H1 (cell line): ENCODE measurements around the gene ANGPTL8. TPM values are rescaled to one million over a fixed set of nuclear protein-coding genes. Genes with fewer than 3 reads are reported as not detected.

Experiments
- BACH1 ChIP-seq: IDR thresholded peaks from 2 replicates; pipeline ENCODE4 v1.6.1; 2012; ENCODE audit warnings: low read length, improper control_type of control experiment
- BRCA1 ChIP-seq: IDR thresholded peaks from 2 replicates; pipeline ENCODE4 v1.6.1; 2012; ENCODE audit warnings: low read depth, low read length, improper control_type of control experiment
- CHD2 ChIP-seq: IDR thresholded peaks from 2 replicates; pipeline ENCODE4 v1.6.1; 2012; ENCODE audit warnings: low read length, improper control_type of control experiment
- JUND ChIP-seq: IDR thresholded peaks from 2 replicates; pipeline ENCODE4 v1.6.1; 2011; ENCODE audit warnings: mild to moderate bottlenecking, improper control_type of control experiment, low read length
- NANOG ChIP-seq: IDR thresholded peaks from 2 replicates; pipeline ENCODE4 v1.6.1; 2011; ENCODE audit warnings: low read length, low read depth, mild to moderate bottlenecking, inconsistent platforms; ENCODE audit not compliant: insufficient read depth, poor library complexity, severe bottlenecking
- RNF2 ChIP-seq: fragments of 200-900, 300-1000 bp; sonication (generic); IDR thresholded peaks from 2 replicates; pipeline ENCODE4 v1.7.1; 2016; ENCODE audit warnings: borderline replicate concordance, low read depth, mild to moderate bottlenecking, antibody characterized with exemption, low read length; ENCODE audit not compliant: poor library complexity, severe bottlenecking; ENCODE audit errors: missing control alignments
- SRF ChIP-seq: IDR thresholded peaks from 2 replicates; pipeline ENCODE4 v1.6.1; 2011; ENCODE audit warnings: mild to moderate bottlenecking, low read depth, low read length, moderate library complexity
- polyA plus RNA-seq, 7 experiments: library from polyadenylated mRNA; depleted of rRNA in 3 of 7; stranded (reverse) in 5 of 7; unstranded in 2 of 7; fragments of >200 nt in 5 of 7; fragments of 200-250 nt in 2 of 7; gene quantifications; 1 replicate in 5 of 7; 2 replicates in 1 of 7; 4 replicates in 1 of 7; pipeline versions ENCODE4 v1.2.1 to v1.2.3, GENCODE V29; 2011 to 2013; ENCODE audit warnings: missing spikeins in 2 of 7, mixed read lengths in 2 of 7
- total RNA-seq: library from RNA; stranded (reverse); fragmentation: NEBNext Ultra II Directional; extraction: Animal tissue kit (Norgen Biotek cat#: 25700); gene quantifications from 2 replicates; pipeline ENCODE4 v1.2.1, GENCODE V29; 2021

ANGPTL8 gene
- total and polyA plus RNA-seq, 2 of the 8 experiments (the other 6 are each of a cell fraction or from before 2014, with no cell fraction given): not detected

DNA sequence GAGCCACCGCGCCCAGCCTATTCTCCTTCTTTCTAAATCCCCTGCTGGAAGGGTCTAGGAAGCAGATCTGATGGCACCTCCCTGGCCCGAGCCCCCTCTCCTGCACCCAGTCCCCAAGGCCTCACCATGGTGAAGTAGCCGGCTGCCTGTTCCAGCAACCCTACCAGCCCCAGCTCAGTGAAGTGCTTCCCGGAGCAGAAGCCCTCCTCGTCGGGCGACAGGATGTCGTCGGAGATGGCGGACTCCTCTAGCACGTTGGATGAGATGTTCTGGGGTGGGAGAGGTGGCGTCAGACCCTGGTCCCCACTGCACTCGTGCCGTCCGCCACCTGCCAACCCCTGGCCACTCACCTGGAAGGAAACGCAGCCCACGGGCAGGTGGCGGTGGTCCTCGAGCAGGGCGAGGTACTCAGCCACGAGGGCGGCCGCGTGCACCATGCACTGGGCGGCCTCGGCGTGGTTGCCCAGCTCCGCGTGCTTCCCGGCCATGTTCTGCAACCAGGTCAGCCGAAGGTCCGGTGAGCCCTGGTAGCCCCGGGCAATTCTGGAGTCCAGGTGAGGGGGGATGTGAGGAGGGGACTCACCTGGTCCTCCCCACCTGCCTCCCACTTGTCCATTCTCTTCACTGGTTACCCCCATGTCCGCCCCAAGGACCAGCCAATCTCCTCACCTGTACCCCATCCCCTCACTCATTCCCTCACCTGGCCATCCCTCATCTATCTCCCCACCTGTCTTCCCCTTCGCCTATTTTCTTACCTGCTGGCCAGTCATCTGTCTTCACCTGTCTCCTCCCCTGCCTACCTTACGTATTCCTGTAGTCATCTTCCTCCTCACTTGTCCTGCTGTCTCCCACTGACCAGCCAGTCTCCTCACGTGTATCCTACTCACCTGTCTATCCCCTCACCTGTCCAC is 30.6 kb upstream of the ANGPTL8 start (continued):
- no peak for TF ChIP-seq BACH1
- TF ChIP-seq SRF: no peak
- no peak for TF ChIP-seq RNF2
- TF ChIP-seq CHD2: no peak
- TF ChIP-seq NANOG: no peak
- TF ChIP-seq BRCA1: no peak
- TF ChIP-seq JUND: no peak
